Measurements from ENCODE around the gene RANGRF.

DNA sequence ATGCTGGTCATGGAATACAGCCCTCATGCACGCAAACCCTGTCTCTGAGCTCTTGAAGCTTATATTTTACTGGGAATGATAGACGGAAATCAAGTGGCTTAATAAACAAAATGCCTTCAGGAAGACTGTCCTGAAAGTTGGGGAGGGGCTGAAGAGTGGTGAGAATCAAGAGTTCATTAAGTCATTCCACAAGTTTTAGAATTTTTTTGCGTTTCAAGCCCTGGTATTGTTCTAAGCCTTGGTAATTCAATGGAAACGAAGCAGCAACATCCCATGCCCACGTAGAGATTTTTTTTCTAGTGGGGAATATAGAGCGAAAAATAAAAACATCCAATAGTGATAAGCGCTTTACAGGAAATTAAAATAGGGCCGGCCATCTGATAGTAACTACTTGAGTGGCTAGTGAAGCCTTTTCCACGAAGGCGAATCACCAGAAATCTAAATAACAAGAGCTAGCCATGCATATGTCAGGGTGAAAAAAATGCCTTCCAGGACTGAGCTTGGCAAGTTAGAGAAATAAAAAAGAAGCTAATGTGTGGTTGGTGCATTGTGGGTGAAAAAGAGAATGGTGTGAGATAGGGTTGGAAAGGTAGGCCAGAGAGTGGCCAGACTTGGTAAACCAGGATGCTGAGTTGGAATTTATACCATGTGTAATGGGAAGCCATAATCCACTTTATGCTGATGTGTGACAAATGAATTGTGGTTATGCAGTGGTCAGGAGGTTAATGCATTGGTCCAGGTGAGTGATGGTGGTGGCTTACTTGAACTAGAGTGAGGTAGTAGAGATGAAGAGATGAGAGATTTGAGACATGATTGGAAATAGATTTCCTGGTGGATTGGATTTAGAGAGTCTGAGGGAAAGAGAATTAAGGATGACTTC is 38.6 kb upstream of the RANGRF start:
- TF ChIP-seq, protein P1, sequence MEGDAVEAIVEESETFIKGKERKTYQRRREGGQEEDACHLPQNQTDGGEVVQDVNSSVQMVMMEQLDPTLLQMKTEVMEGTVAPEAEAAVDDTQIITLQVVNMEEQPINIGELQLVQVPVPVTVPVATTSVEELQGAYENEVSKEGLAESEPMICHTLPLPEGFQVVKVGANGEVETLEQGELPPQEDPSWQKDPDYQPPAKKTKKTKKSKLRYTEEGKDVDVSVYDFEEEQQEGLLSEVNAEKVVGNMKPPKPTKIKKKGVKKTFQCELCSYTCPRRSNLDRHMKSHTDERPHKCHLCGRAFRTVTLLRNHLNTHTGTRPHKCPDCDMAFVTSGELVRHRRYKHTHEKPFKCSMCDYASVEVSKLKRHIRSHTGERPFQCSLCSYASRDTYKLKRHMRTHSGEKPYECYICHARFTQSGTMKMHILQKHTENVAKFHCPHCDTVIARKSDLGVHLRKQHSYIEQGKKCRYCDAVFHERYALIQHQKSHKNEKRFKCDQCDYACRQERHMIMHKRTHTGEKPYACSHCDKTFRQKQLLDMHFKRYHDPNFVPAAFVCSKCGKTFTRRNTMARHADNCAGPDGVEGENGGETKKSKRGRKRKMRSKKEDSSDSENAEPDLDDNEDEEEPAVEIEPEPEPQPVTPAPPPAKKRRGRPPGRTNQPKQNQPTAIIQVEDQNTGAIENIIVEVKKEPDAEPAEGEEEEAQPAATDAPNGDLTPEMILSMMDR (IDR thresholded peaks at IDR 0.05), result no peak
- TF ChIP-seq POLR2A (IDR thresholded peaks at IDR 0.05), result no peak
